Embryonic facial prominence (tissue), 1 donor: ENCODE measurements around the gene BTBD2.

Experiments used
- DNase-seq: peaks from one replicate; pipeline ENCODE4 v3.0.0-alpha.2; 2016; ENCODE audit errors: extremely low spot score

The BTBD2 gene

GRCh38 chr19:2050991-2051772, 35.7 kb upstream of the BTBD2 start, which contains the start of gene MKNK2:
Gene MKNK2, minus strand, starts transcription at chr19:2051244. Its CDS starts 393 bp downstream, at chr19:2050851.
- DNase-seq = peak; percentile 90

GRCh38 chr19:2050349-2050990, 35.0 kb upstream of the BTBD2 start:
- no peak for DNase-seq

DNA sequence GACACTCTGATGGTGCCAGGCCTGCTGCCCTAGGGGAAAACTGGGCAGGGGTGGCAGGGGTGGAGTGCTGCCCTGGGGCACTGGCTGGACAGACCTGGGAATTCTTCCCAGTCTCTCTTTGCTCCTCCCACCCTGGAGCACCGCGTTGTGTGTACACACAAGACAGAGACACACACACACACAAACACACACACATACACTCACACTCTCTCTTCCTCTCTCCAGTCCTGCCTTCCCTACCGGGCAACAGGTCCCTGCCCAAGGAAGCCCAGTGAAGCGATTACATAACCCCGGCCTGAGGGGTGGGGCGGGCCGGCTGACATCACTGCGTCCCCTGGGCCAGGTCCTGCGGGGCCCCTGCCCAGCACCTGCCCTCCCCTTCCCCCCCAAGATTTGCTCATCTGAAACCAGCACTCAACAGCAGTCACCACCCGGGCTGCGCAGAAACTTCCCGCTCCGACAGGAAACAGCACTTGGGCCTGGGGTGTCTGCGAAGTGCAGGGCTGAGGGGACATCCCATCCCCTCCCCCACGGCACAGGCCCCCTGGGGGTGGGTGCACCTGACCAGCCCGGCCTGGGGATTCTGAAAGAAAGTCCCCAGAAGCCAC, 34.3 kb upstream of the BTBD2 start:
- no peak for DNase-seq

- DNase-seq = no peak
Observed at GRCh38 chr19:2048959-2049740, 33.6 kb upstream of the BTBD2 start.

DNA sequence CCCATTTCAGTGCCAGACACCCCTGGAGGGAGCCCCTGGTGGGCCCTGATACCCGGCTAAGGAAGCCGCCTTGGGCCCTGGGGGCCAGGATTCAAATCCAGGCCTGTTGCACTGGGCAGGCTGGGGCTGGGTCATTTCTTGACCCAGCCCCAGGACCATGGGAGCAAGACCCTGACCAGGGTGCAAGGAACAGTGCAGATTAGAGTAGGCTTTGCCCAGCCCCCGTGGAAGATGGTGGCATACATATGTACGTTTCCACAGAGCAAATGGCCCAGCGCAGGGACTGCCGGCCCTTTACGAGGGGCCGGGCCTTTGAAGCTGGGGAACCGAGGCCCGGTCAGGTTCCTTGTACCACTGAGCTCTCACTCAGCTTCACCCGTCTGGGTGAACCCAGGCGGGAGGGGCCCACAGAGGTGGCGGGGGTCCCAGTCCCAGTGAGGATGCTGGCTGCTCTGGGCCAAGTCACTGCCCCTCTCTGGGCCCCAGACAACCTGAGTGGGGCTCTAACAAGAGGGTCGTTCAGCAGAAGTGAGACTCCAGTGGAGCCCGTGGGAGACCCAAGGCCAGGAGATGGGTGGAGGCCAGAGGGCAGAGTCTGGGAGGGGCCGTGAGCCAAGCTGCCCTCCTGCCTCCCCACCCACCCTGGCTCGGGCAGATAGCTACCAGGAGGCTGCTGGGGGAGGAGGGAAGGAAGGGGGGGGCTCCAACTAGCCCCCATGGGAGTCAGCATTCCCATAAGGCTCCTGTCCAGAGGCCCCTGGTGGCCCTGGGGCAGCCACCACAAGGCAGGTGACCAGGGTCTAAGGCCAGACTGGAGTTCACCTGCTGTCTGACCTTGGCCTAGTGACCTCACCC, 32.8 kb upstream of the BTBD2 start:
- no peak for DNase-seq

DNA sequence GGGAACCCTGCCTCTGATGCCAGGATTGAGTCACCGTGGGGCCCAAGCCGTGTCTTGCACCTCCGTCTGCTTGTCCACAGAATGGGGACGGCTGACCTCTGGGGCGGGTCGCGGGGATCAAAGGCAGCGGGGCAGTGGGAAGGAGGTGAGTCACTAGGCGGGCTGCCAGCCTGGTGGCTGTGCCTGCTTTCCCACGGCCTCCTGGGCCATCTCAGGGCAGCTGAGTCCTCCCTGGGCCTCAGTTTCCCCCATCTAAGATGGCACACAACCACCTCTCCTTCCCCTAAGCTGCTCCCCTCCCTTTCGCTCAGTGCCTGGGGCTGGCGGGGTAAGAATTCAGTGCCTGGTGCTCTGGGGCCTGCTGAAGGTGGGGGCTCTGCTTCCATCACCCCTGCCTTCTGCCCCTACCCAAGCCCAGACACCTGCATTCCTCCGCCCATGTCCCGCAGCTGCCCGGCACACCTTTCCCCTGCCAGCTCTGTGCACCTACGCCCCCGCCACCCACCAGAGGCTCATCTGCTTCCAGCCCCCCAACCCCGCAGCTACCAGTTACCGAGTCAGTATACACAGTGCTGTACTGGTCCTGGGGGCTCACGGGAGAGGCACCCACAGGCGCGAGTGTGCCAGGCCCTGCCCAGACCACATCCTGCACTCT, 32.1 kb upstream of the BTBD2 start:
- no peak for DNase-seq

DNA sequence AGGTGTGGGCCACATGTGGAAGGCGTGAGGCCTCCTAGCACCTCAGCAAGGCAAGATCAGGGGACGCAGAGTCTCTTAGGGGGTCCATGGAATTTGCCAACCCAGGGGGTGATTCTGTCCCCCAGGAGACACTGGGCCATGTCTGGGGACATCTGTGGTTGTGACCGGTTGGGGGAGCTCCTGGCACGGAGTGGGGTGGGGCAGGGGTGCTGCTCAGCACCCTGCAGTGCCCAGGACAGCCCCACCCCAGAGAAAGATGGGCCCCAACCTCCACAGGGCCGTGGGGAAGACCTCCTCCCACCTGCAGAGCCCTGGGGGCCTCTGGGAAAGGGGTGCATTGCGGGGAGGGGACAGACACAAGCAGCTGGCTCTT, 31.5 kb upstream of the BTBD2 start:
- no peak for DNase-seq

DNA sequence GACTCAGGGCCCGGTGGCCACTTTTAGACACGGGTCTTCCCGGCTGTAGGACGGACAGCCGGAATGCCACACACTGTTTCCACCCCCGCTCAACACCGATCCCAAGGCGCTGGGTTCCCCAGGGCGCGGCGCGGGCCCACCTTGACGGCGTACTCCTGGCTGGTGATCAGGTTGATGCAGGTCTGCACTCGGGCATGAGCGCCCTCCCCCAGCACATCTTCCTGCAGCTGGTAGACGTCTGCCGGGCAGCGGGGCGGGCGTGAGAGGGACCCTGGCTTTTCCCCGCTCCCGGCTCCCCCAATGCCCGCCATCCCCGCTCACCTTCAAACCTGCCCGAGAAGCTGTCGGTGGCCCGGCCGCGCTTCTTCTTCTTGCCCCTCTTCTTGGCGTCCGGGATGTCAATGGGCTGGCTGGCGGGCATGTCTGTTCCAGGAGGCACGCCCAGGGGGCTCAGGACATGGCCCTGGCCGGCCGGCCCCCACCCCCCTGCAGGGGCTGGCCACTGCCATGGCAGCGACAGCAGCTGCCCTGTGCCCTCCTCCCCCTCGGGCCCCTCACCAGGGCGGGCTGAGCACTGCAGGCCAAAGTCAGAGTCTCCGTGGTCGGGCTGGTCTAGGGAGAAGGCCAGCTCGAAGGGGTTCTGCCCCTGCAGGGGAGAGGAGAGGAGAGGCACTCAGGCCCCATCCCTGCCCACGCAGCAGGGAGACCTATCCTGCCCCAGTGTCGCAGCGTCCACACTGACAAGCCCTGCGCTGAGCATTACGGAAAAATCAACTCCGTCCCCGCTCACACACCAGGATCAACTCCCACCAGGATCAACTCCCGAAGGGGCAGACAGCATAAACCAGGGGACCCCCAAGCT, 30.8 kb upstream of the BTBD2 start:
- DNase-seq = no peak

- DNase-seq = no peak
Observed at GRCh38 chr19:2045501-2046045, 30.1 kb upstream of the BTBD2 start.

- no peak for DNase-seq
Observed at GRCh38 chr19:2044709-2045500, 29.4 kb upstream of the BTBD2 start.

DNA sequence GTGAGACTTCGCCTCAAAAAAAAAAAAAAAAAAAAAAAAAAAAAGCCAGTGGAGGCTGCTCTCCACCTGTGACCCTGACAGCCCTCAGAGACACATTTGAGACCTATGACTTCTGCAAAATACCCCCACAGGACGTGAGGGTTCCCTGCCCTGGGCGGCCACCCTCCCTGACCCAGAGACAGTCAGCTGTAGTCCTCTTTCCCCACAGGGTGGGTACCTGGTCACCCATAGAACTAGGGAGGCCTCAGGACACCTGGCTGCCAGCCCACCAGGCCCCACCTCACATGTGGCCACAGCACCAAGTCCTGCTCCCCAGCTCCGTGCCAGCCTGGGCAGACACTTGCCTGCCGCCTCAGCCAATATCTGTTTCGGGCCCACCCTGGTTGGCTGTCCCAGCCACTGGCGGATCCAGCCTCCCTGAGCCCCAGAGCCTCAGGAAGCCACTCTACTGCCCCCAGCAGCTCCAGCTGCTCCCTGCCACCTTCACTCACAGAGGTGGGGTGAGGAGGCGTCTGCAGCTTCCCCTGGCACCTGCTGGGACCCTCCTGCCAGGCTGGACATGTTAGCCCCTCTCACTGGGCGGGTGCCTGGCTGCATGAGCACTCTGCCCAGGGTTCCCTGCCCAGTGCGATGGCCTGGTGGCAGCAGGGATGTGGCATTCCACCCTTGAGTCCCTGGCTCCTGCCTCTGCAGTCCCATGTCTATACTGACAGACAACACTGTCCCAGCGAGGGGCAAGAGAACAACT, 28.6 kb upstream of the BTBD2 start:
- DNase-seq = no peak

- no peak for DNase-seq
Observed at GRCh38 chr19:2043251-2043641, 27.7 kb upstream of the BTBD2 start.

DNA sequence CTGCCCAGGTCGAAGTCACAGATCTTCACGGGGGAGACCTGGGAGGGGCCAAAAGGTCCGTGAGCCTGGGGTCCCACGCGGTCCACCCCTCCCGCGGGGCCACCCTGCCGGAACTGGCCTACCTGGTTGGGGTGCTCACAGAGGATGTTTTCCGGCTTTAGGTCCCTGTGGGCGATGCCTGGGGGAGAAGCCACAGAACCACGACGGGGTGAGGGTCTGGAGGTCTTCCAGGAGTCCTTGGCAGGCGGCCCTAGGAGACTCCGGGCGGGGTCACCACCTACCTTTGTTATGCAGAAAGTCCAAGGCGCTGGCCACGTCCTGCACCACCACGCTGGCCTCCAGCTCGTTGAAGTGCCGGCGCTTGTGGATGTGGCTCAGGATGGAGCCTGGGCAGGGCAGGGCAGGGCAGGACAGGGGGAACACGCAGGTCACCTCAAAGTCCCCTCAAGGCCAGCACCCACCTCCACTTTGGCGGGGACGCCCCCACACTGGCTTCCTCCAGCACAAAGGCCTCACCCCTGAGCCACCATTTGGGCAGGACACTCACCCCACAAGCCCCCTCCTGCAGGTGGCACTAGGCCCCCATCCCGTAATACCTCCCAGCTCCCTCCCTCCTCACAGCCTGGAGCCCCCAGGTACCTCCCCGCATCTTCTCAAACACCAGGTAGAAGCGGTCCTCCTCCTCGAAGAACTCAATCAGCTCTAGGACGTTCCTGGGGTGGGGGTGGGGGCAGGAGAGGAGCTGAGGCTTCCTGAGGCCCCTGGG, 27.2 kb upstream of the BTBD2 start:
- DNase-seq = no peak

GRCh38 chr19:2041683-2042484, 26.4 kb upstream of the BTBD2 start:
- peak; percentile 87 for DNase-seq

- no peak for DNase-seq
Observed at GRCh38 chr19:2041433-2041682, 25.8 kb upstream of the BTBD2 start.

DNA sequence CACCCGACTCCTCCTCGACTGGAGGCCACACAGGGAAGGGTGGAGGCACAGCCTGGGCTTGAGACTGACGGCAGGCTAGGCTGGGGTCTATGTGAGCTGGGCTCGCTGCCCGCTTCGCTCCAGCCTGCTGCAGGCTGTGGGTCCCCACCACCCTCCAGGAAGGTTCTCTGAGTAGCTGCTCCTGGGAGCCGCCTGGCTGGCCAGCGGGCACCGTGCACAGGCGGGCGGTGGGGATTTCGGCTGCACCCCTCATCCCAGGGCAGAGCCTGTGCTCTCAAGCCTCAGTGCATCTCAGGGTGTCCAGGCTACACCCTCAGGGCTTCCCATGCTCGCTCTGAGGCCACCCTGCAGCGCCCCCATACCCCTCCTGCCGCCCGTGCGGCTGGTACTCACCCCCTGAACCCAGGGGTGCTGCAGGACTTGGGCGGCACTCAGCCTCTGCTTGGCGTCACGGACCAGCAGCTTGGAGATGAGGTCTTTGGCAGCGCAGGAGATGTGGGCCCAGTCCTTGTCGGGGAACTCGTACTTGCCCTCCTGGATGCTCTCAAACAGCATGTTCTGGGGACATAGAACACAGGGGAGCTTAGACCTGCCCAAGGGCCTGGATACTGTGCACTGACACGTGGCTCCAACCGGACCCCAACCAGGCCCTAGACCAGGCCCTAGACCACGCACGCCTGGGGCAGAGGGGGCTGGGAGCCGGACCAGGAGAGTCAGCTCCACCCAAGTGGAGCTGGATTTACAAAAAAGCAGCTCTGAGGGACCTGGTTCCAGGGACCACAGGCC, 25.3 kb upstream of the BTBD2 start:
- no peak for DNase-seq
